Activated T-helper 1 cell treated with anti-CD3 and anti-CD28 coated beads, Interleukin-12 subunit alpha, Interleukin-12 subunit beta, Interleukin-2, Interleukin-4 antibody, amounts not matched to agents 30 ng/mL and 10 ng/mL and 1 ng/mL, durations not matched to agents 14 hours and 24 hours and 36 hours (primary cell): Measurements from ENCODE around the gene OR5M11. TPM values are rescaled to one million over a fixed set of nuclear protein-coding genes. Genes with fewer than 3 reads are reported as not detected.

ENCODE experiments used
- DNase-seq: peaks from one replicate; pipeline ENCODE4 v3.0.0; 2021; ENCODE audit warnings: low spot score
- H3K27ac Mint-ChIP-seq: one replicate; pipeline ENCODE4 v1.8.0; 2021; ENCODE audit warnings: mild to moderate bottlenecking, mixed read lengths
- H3K27me3 Mint-ChIP-seq: one replicate; pipeline ENCODE4 v1.8.0; 2022; ENCODE audit warnings: mild to moderate bottlenecking, moderate library complexity, mixed read lengths; ENCODE audit not compliant: insufficient read depth
- H3K36me3 Mint-ChIP-seq: one replicate; pipeline ENCODE4 v1.8.0; 2021; ENCODE audit warnings: low read depth, mixed read lengths
- H3K4me1 Mint-ChIP-seq: one replicate; pipeline ENCODE4 v1.8.0; 2021; ENCODE audit warnings: low read depth, mixed read lengths
- H3K4me3 Mint-ChIP-seq: one replicate; pipeline ENCODE4 v1.8.0; 2021; ENCODE audit warnings: mild to moderate bottlenecking, moderate library complexity, mixed read lengths
- H3K9me3 Mint-ChIP-seq: one replicate; pipeline ENCODE4 v1.8.0; 2021; ENCODE audit warnings: mixed read lengths
- intact Hi-C: fragments of 100-400 bp; cut with micrococcal nuclease; formaldehyde crosslinking; loops from one replicate; pipeline ENCODE4 v1.15.1; 2024
- total RNA-seq: library from RNA; stranded (reverse); gene quantifications from 2 replicates; pipeline ENCODE4 v1.2.3, GENCODE V29; 2022

The OR5M11 gene
- total RNA-seq, 1 donor from 2014 or later: not detected

- intact Hi-C loops: no loop called here
- Mint-ChIP-seq H3K9me3 (peaks cover 17% of the 10 kb centered on the region), H3K4me1 (no peaks in the 10 kb centered on the region), H3K27ac (no peak overlapping the region), H3K4me3 (no peak overlapping the region), H3K36me3 (no peaks in the 10 kb centered on the region), H3K27me3 (no peaks in the 10 kb centered on the region)
- no peak for DNase-seq
Observed at GRCh38 chr11:56495117-56495516, 47.9 kb downstream of the OR5M11 start.

Other genes with a start within 250 kb of the OR5M11 start
- gene OR8K3, start 228.1 kb downstream of the OR5M11 start, total RNA-seq: not detected in 2 replicates
- gene OR8K1, start 197.2 kb downstream of the OR5M11 start, total RNA-seq: not detected in 2 replicates
- not detected in 2 replicates for gene OR8J1, start 189.0 kb downstream of the OR5M11 start, total RNA-seq
- not detected in 2 replicates for gene OR8U1, start 167.6 kb downstream of the OR5M11 start, total RNA-seq
- gene OR5AL1, start 130.6 kb downstream of the OR5M11 start, total RNA-seq: not detected in 2 replicates
- not detected in 2 replicates for gene OR5M3, start 69.9 kb downstream of the OR5M11 start, total RNA-seq
- not detected in 2 replicates for gene OR5M8, start 51.9 kb downstream of the OR5M11 start, total RNA-seq
- not detected in 2 replicates for gene OR5M10, start 34.5 kb upstream of the OR5M11 start, total RNA-seq
- gene OR5M1, start 71.6 kb upstream of the OR5M11 start, total RNA-seq: not detected in 2 replicates
- gene OR5AP2, start 99.2 kb upstream of the OR5M11 start, total RNA-seq: not detected in 2 replicates
- not detected in 2 replicates for gene OR5AR1, start 120.4 kb upstream of the OR5M11 start, total RNA-seq
- not detected in 2 replicates for gene OR9G1, start 155.8 kb upstream of the OR5M11 start, total RNA-seq
- not detected in 2 replicates for gene OR9G4, start 205.4 kb upstream of the OR5M11 start, total RNA-seq